GM15510 (cell line): ENCODE results near the gene LIX1L.

Source experiments
- POLR2A ChIP-seq: IDR thresholded peaks from 3 replicates; pipeline ENCODE4 v1.6.1; 2011; ENCODE audit warnings: borderline replicate concordance; ENCODE audit not compliant: insufficient read length; ENCODE audit errors: extremely low read depth

Gene LIX1L

DNA sequence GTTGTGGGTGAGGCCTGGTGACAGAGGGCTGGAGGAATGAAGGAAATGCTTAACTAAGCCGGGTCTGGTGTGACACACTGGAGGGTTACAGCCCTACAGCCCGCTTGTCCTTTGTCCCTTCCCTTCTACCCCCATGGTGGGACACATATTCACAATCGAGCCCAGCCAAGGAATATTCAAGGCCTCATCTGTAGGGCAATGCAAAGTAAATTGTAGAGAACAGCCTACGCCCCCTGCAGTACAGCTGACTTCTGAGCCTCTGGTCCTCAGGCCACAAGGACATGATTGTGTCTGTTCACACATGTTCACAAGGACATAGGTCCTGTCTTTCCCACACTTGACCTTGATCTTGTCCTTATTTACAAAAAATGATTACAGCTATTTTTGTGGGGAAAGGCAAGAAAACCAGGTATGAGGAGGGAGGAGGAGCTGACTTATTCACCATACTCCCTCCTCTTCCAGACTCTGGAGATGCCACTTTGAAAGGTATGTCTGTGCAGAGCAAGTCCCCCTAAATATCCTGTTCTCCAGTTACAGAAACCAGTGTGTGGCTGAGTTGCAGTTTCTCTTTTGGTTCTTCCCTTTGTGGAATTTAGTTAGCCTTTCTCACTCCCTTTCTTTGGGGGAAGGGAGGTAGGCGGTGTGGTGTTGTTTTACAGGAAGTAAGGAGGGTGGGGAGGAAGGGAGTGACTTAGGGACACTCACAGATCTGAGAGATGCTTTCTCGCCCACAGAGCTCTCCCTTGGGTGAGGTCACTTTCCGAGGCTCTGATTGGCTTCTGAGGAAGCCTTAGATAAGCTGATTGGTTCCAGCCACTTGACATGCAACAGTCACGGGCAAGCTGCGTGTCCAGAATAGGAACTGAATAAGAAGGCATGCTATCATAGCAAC, 21.3 kb upstream of the LIX1L start:
- no peak for TF ChIP-seq POLR2A

- TF ChIP-seq POLR2A = no peak
These were observed 20.6 kb upstream of the LIX1L start for GRCh38 chr1:145978471-145978853.

GRCh38 chr1:145977486-145978470, 20.0 kb upstream of the LIX1L start:
- TF ChIP-seq POLR2A = no peak

DNA sequence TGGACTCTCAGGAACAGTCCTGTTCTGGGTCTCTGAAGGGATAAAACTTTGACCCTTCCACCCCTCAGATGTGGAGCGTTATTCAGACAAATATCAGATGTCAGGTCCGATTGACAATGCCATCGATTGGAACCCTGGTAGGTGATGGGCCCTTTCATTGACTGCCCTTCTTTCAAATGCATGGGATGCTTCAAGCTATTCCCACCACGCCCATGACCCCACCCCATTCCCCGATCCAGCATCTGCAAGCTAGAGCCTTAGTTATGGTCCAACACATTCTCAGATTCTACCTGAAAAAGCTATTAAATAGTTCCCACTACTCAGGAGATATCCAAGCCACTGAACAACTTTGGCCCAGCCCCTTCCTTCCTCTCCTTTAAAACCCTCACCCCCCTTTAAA, 19.2 kb upstream of the LIX1L start:
- TF ChIP-seq POLR2A = no peak

DNA sequence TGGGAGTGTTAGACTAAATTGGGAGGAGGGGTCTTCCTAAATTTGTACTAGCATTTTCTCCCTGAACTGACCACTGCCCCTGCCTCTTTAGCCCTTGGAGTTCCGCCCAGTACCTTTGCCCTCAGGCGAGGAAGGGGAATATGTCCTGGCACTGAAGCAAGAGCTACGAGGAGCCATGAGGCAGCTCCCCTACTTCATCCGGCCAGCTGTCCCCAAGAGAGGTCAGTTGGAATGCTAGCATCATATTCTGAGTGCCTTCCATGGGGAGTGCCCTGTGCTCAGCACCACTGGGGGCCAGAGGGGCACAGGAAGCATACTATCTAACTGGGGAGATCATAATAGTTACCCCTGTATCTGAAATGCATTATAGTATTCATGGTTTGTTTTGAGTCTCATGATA, 17.4 kb upstream of the LIX1L start:
- TF ChIP-seq POLR2A = no peak

- no peak for TF ChIP-seq POLR2A
These were observed 16.9 kb upstream of the LIX1L start for GRCh38 chr1:145974721-145975120.

GRCh38 chr1:145972580-145972979, 14.8 kb upstream of the LIX1L start:
- no peak for TF ChIP-seq POLR2A

GRCh38 chr1:145967288-145967687, 9.5 kb upstream of the LIX1L start:
- TF ChIP-seq POLR2A = no peak

DNA sequence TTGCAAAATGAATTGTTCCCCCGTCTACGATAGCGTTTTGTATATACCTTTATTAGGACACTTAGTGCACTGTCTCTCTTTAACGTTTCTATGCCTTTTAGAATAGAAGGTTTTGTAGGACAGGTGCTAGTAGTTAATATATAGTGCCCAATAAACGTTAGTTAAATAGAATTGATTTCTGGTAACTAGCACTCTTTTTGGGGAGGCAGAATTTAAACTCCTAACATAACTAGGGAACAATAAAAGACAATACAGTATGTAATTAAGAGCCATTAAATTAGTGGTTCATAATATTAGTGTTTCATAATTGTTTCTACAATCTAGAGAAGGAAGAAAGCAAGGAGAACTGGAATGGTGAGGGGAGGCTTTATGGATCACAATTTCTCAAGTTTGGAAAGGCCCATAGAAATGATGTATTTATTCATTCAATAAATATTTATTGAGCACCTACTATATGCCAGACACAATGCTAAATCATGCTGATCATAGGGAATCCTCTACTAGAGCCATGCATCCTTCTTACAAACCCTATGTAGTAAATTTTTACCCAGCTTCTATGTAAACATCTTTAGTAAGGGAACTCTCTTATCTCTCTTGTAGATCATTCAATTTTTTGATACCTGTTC, 7.4 kb upstream of the LIX1L start:
- TF ChIP-seq POLR2A = no peak

GRCh38 chr1:145964328-145965118, 6.7 kb upstream of the LIX1L start, which contains the start of the genes ANKRD34A and POLR3GL:
Gene ANKRD34A, minus strand, starts transcription at chr1:145964575. Its CDS starts 2,816 bp downstream, at chr1:145961759.
Gene POLR3GL, plus strand, starts transcription at chr1:145964690. Its CDS starts 10,176 bp downstream, at chr1:145974866.
- peak; percentile 85 for TF ChIP-seq POLR2A

- no peak for TF ChIP-seq POLR2A
These were observed 5.6 kb upstream of the LIX1L start for GRCh38 chr1:145963265-145964019.

DNA sequence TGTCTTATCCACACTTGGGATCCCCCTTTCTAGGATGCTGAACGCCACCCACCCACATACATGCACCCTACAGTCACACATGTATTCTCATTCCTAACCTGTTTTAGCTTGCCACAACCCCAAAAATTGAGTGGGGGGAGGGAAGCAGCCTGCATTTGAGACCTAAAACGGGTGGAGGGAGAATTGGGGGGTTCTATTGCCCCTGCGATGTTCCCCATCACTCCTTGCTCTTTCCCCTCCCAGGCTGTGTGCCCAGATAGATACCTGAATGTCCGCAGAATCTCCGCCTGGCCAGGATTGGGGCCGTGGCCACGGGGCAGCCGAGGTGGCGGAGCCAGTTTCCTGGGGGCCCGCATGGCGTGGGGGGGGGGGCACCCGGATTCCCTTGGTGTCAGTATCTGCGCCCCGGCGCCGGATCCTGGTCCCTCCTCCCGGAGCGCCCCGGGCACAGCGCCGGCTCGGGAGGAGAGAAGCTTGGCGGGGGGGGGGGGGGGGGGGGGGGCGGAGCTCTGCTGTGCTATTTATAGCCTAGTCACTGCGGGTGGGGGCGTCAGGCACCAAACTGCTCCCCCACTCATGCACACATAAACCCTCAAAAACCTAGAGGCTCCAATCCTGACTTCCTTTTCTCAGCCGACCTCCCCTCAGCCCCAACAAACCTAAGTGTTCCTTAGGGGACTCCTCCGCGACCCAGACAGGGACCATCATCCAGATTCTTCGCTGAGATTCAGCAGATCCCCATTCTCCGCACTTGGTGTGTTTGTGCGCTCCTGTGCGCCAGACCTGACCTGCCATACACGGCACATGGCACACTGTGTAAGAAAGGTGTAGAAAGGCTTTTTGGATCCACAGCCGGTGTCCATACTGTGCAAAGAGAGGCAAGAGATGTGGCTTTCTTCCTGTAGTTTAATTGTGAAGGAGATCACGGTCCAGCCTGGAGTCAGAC, 4.6 kb upstream of the LIX1L start:
- no peak for TF ChIP-seq POLR2A
